H1 (cell line): ENCODE results near the gene NCR2. TPM values are rescaled to one million over a fixed set of nuclear protein-coding genes. Genes with fewer than 3 reads are reported as not detected.

ENCODE experiments used
- CTCF ChIA-PET: fragments of 300-600 bp; sonication (Branson Sonifier 250); formaldehyde crosslinking; loops from one replicate; lab custom pipeline; 2021; ENCODE audit not compliant: partially characterized antibody; lab: Charles Lee
- POLR2A ChIA-PET: fragments of 300-600 bp; sonication (Branson Sonifier 250); formaldehyde crosslinking; loops from one replicate; lab custom pipeline; 2021; ENCODE audit warnings: inconsistent platforms; ENCODE audit not compliant: partially characterized antibody; lab: Charles Lee
- DNase-seq, 2 experiments: peaks; one replicate each; pipeline versions ENCODE4 v3.0.0 to v3.0.0-alpha.2; 2010 to 2022; ENCODE audit warnings: low spot score in 2 of 2, low read depth in 1 of 2, mixed read lengths in 1 of 2
- FAIRE-seq: peaks from 2 replicates; lab custom pipeline; 2011; peaks lifted over from hg19 to GRCh38; lab: Jason Lieb, UNC
- H2AFZ ChIP-seq: 2 replicates; pipeline ENCODE4 v1.8.1; 2012; ENCODE audit warnings: low read length, inconsistent platforms
- H2AK5ac ChIP-seq: 2 replicates; pipeline ENCODE4 v1.6.1; 2013; ENCODE audit warnings: low read depth, low read length
- H2BK120ac ChIP-seq: replicated peaks from 2 replicates; pipeline ENCODE3; 2013; ENCODE audit warnings: low read depth, low read length, inconsistent platforms
- H2BK12ac ChIP-seq: 2 replicates; pipeline ENCODE4 v1.6.1; 2013; ENCODE audit warnings: low read depth, low read length
- H2BK15ac ChIP-seq: 2 replicates; pipeline ENCODE4 v1.6.1; 2013; ENCODE audit warnings: low read length
- H2BK20ac ChIP-seq: 2 replicates; pipeline ENCODE4 v1.6.1; 2013; ENCODE audit warnings: low read length
- H2BK5ac ChIP-seq: 2 replicates; pipeline ENCODE4 v1.6.1; 2013; ENCODE audit warnings: low read depth, low read length
- H3K14ac ChIP-seq: 2 replicates; pipeline ENCODE4 v1.6.1; 2013; ENCODE audit warnings: inconsistent platforms; ENCODE audit not compliant: insufficient read length
- H3K18ac ChIP-seq: 2 replicates; pipeline ENCODE4 v1.6.1; 2013; ENCODE audit warnings: low read length; ENCODE audit errors: extremely low read depth
- H3K23ac ChIP-seq: 2 replicates; pipeline ENCODE4 v1.6.1; 2013; ENCODE audit warnings: inconsistent platforms; ENCODE audit not compliant: insufficient read length
- H3K23me2 ChIP-seq: 2 replicates; pipeline ENCODE4 v1.6.1; 2013; ENCODE audit warnings: low read depth, low read length
- H3K27ac ChIP-seq: 2 replicates; pipeline ENCODE4 v1.6.1; 2011; ENCODE audit warnings: low read depth, low read length, inconsistent platforms
- H3K27me3 ChIP-seq, 4 experiments: replicated peaks in 1 of 4; 1 replicate in 1 of 4; 2 replicates in 3 of 4; pipeline versions ENCODE4 v1.6.1 to v1.8.1; 2011 to 2013; ENCODE audit warnings: low read length in 3 of 4, mild to moderate bottlenecking in 3 of 4, inconsistent platforms in 2 of 4, mixed read lengths in 2 of 4, moderate library complexity in 1 of 4; ENCODE audit not compliant: control insufficient read depth in 3 of 4, insufficient read depth in 3 of 4; ENCODE audit errors: extremely low read depth in 1 of 4
- H3K36me3 ChIP-seq, 4 experiments: 2 replicates each; pipeline versions ENCODE4 v1.6.1 to v1.8.1; 2011 to 2013; ENCODE audit warnings: mild to moderate bottlenecking in 4 of 4, low read length in 3 of 4, moderate library complexity in 2 of 4, control low read depth in 1 of 4, inconsistent platforms in 1 of 4; ENCODE audit not compliant: insufficient read depth in 4 of 4, control insufficient read depth in 2 of 4
- H3K4ac ChIP-seq: replicated peaks from 2 replicates; pipeline ENCODE3; 2013; ENCODE audit warnings: low read length, low read depth, mixed read lengths, inconsistent platforms; ENCODE audit not compliant: insufficient read length
- H3K4me1 ChIP-seq, 4 experiments: replicated peaks in 1 of 4; 1 replicate in 1 of 4; 2 replicates in 3 of 4; pipeline versions ENCODE4 v1.6.1 to v1.8.1; 2011 to 2013; ENCODE audit warnings: low read length in 3 of 4, inconsistent platforms in 2 of 4, mixed read lengths in 1 of 4; ENCODE audit not compliant: insufficient read depth in 4 of 4, control insufficient read depth in 3 of 4
- H3K4me2 ChIP-seq, 2 experiments: 2 replicates each; pipeline versions ENCODE4 v1.6.1 to v1.8.1; 2011 to 2013; ENCODE audit warnings: low read depth in 2 of 2, low read length in 2 of 2, control low read depth in 1 of 2, inconsistent platforms in 1 of 2, mild to moderate bottlenecking in 1 of 2; ENCODE audit not compliant: insufficient read depth in 1 of 2
- H3K4me3 ChIP-seq, 4 experiments: fragments of 200-600, 300-600 bp in 1 of 4; sonication (generic), shearing (Covaris generic), sonication (Bioruptor Twin) in 1 of 4; 2 replicates each; pipeline versions ENCODE4 v1.5.1 to v1.8.1; 2011 to 2016; ENCODE audit warnings: low read length in 4 of 4, low read depth in 3 of 4, control low read depth in 2 of 4, inconsistent platforms in 2 of 4, mild to moderate bottlenecking in 2 of 4, mixed read lengths in 1 of 4, moderate library complexity in 1 of 4; ENCODE audit not compliant: insufficient read depth in 2 of 4; ENCODE audit errors: extremely low read depth in 1 of 4
- H3K56ac ChIP-seq: replicated peaks from 2 replicates; pipeline ENCODE3; 2013; ENCODE audit warnings: low read depth, mild to moderate bottlenecking, mixed read lengths, low read length, inconsistent platforms; ENCODE audit not compliant: insufficient read length
- H3K79me1 ChIP-seq: 2 replicates; pipeline ENCODE4 v1.6.1; 2013; ENCODE audit warnings: low read depth, low read length, control low read depth
- H3K79me2 ChIP-seq, 2 experiments: 2 replicates each; pipeline versions ENCODE4 v1.6.1 to v1.8.1; 2012 to 2013; ENCODE audit warnings: low read length in 2 of 2, mild to moderate bottlenecking in 2 of 2, inconsistent platforms in 1 of 2; ENCODE audit not compliant: insufficient read depth in 2 of 2, control insufficient read depth in 1 of 2
- H3K9ac ChIP-seq, 4 experiments: replicated peaks in 1 of 4; 1 replicate in 1 of 4; 2 replicates in 3 of 4; pipeline versions ENCODE4 v1.6.1 to v1.8.1; 2011 to 2013; ENCODE audit warnings: low read depth in 3 of 4, low read length in 3 of 4, control low read depth in 2 of 4, mild to moderate bottlenecking in 2 of 4, moderate library complexity in 2 of 4, inconsistent platforms in 1 of 4; ENCODE audit errors: extremely low read depth in 1 of 4
- H3K9me3 ChIP-seq, 2 experiments: 2 replicates each; pipeline versions ENCODE4 v1.6.1 to v1.8.1; 2012 to 2013; ENCODE audit warnings: mild to moderate bottlenecking in 2 of 2, moderate library complexity in 2 of 2, control low read depth in 1 of 2, inconsistent platforms in 1 of 2, low read depth in 1 of 2, low read length in 1 of 2, mixed read lengths in 1 of 2; ENCODE audit not compliant: insufficient read depth in 2 of 2
- H4K20me1 ChIP-seq, 2 experiments: replicated peaks in 1 of 2; 2 replicates each; pipeline versions ENCODE3 to v1.8.1; 2011 to 2013; ENCODE audit warnings: inconsistent platforms in 2 of 2, low read length in 2 of 2, mild to moderate bottlenecking in 1 of 2; ENCODE audit not compliant: insufficient read depth in 2 of 2, control insufficient read depth in 1 of 2
- H4K5ac ChIP-seq: 2 replicates; pipeline ENCODE4 v1.6.1; 2013; ENCODE audit warnings: low read length, low read depth, mixed read lengths, inconsistent platforms; ENCODE audit not compliant: insufficient read length
- H4K8ac ChIP-seq: 2 replicates; pipeline ENCODE4 v1.8.0; 2013; ENCODE audit warnings: mild to moderate bottlenecking, moderate library complexity, low read length, inconsistent platforms; ENCODE audit not compliant: insufficient read depth; ENCODE audit errors: extremely low read depth
- H4K91ac ChIP-seq: replicated peaks from 2 replicates; pipeline ENCODE3; 2013; ENCODE audit warnings: low read length, mixed read lengths, inconsistent platforms; ENCODE audit not compliant: insufficient read length
- ASH2L ChIP-seq: fragments of 200-600, 300-600 bp; sonication (generic); IDR thresholded peaks from one replicate; pipeline ENCODE4 v1.7.1; 2017; ENCODE audit warnings: low read length
- CBX5 ChIP-seq: fragments of 300-800, 300-1000 bp; sonication (generic); IDR thresholded peaks from 2 replicates; pipeline ENCODE4 v1.7.1; 2016; ENCODE audit warnings: antibody characterized with exemption, low read length, low read depth
- CEBPB ChIP-seq: IDR thresholded peaks from 2 replicates; pipeline ENCODE4 v1.6.1; 2012; ENCODE audit warnings: low read depth, low read length
- CHD1 ChIP-seq: IDR thresholded peaks from 2 replicates; pipeline ENCODE4 v1.6.1; 2012; ENCODE audit warnings: low read depth, low read length, improper control_type of control experiment
- EP300 ChIP-seq, 2 experiments: IDR thresholded peaks; 1 replicate in 1 of 2; 2 replicates in 1 of 2; pipeline ENCODE4 v1.6.1; 2011 to 2012; ENCODE audit warnings: low read depth in 2 of 2, low read length in 2 of 2, mild to moderate bottlenecking in 2 of 2, borderline replicate concordance in 1 of 2, inconsistent platforms in 1 of 2, moderate library complexity in 1 of 2
- FOSL1 ChIP-seq: IDR thresholded peaks from 2 replicates; pipeline ENCODE4 v1.6.1; 2011; ENCODE audit warnings: mild to moderate bottlenecking, low read depth, low read length, moderate library complexity; ENCODE audit not compliant: insufficient read depth
- HDAC2 ChIP-seq, 2 experiments: fragments of 300-600 bp in 1 of 2; sonication (generic) in 1 of 2; IDR thresholded peaks; 2 replicates each; pipeline ENCODE4 v1.6.1; 2011 to 2012; ENCODE audit warnings: low read depth in 2 of 2, low read length in 2 of 2, mild to moderate bottlenecking in 2 of 2, moderate library complexity in 2 of 2, borderline replicate concordance in 1 of 2, inconsistent platforms in 1 of 2
- MAX ChIP-seq: IDR thresholded peaks from 2 replicates; pipeline ENCODE4 v1.6.1; 2012; ENCODE audit warnings: inconsistent platforms
- PHF8 ChIP-seq: fragments of 200-600 bp; sonication (generic); conservative IDR thresholded peaks from 2 replicates; pipeline ENCODE4 v1.7.1; 2012; ENCODE audit warnings: low read depth, mild to moderate bottlenecking, inconsistent platforms, low read length, moderate library complexity
- POLR2A ChIP-seq, 2 experiments: IDR thresholded peaks; 1 replicate in 1 of 2; 2 replicates in 1 of 2; pipeline ENCODE4 v1.6.1; 2011; ENCODE audit warnings: low read depth in 2 of 2, low read length in 2 of 2, mild to moderate bottlenecking in 2 of 2; ENCODE audit errors: control extremely low read depth in 1 of 2
- RBBP5 ChIP-seq: IDR thresholded peaks from 2 replicates; pipeline ENCODE4 v1.7.1; 2012; ENCODE audit warnings: low read depth, mild to moderate bottlenecking, inconsistent platforms, low read length, moderate library complexity, borderline replicate concordance
- SAP30 ChIP-seq: fragments of 300-600 bp; sonication (generic); IDR thresholded peaks from 2 replicates; pipeline ENCODE4 v1.7.1; 2012; ENCODE audit warnings: low read length, moderate library complexity, mild to moderate bottlenecking, inconsistent platforms; ENCODE audit not compliant: insufficient read depth, insufficient replicate concordance
- SIN3A ChIP-seq, 2 experiments: IDR thresholded peaks in 1 of 2; conservative IDR thresholded peaks in 1 of 2; 2 replicates each; pipeline ENCODE4 v1.6.1; 2011 to 2012; ENCODE audit warnings: low read length in 2 of 2, improper control_type of control experiment in 1 of 2, low read depth in 1 of 2, mild to moderate bottlenecking in 1 of 2
- WGBS, 2 experiments: shearing (Covaris generic) in 1 of 2; methylation state at CpG; one replicate each; pipeline versions ENCODE4 v1.1.6 to v1.1.7; 2013 to 2015; ENCODE audit warnings: low lambda C conversion rate in 2 of 2, mixed read lengths in 2 of 2, inconsistent platforms in 1 of 2, low coverage in 1 of 2, missing lambda C conversion rate in 1 of 2; ENCODE audit not compliant: insufficient replicate concordance in 2 of 2, insufficient coverage in 1 of 2, insufficient read length in 1 of 2; ENCODE audit errors: extremely low coverage in 1 of 2, missing lambda C conversion rate in 1 of 2; 5-methylcytosine and 5-hydroxymethylcytosine counted together
- polyA plus RNA-seq, 7 experiments: library from polyadenylated mRNA; depleted of rRNA in 3 of 7; stranded (reverse) in 5 of 7; unstranded in 2 of 7; fragments of >200 nt in 5 of 7; fragments of 200-250 nt in 2 of 7; gene quantifications; 1 replicate in 5 of 7; 2 replicates in 1 of 7; 4 replicates in 1 of 7; pipeline versions ENCODE4 v1.2.1 to v1.2.3, GENCODE V29; 2011 to 2013; ENCODE audit warnings: missing spikeins in 2 of 7, mixed read lengths in 2 of 7
- total RNA-seq: library from RNA; stranded (reverse); fragmentation: NEBNext Ultra II Directional; extraction: Animal tissue kit (Norgen Biotek cat#: 25700); gene quantifications from 2 replicates; pipeline ENCODE4 v1.2.1, GENCODE V29; 2021

NCR2 gene
- total and polyA plus RNA-seq, 2 of the 8 experiments (the other 6 are each of a cell fraction or from before 2014, with no cell fraction given), result not detected

GRCh38 chr6:41342241-41342640, 6.8 kb downstream of the NCR2 start:
- Histone ChIP-seq H2BK15ac (no peak overlapping the region), H2AK5ac (no peak overlapping the region), H2AFZ (no peak overlapping the region), H4K5ac (no peak overlapping the region), H4K20me1 (no peaks in the 10 kb centered on the region), H3K36me3 (no peaks in the 10 kb centered on the region), H2BK120ac (no peak overlapping the region), H3K14ac (no peak overlapping the region), H3K9me3 (no peaks in the 10 kb centered on the region), H3K9ac (no peak overlapping the region), H2BK20ac (no peak overlapping the region), H3K56ac (no peak overlapping the region), H3K4me2 (no peak overlapping the region), H3K27me3 (no peaks in the 10 kb centered on the region; a peak in 2 of 7 replicates), H3K79me1 (no peaks in the 10 kb centered on the region), H3K79me2 (no peaks in the 10 kb centered on the region), H3K27ac (no peak overlapping the region), H4K8ac (no peak overlapping the region), H3K4ac (no peak overlapping the region), H4K91ac (no peak overlapping the region), H3K23ac (no peak overlapping the region), H3K4me1 (0 out of 7 replicates have a peak, but pooled peaks cover 0 to 2% (median 0%) of the 10 kb centered on the region in 4 experiments), H3K4me3 (no peak overlapping the region), H3K23me2 (no peaks in the 10 kb centered on the region), H3K18ac (no peak overlapping the region), H2BK5ac (no peak overlapping the region), H2BK12ac (peak overlapping the region; percentile 39; the same call in 1 of the 2 replicates)
- CTCF ChIA-PET, result interaction anchor here (1.1 to 1.9 kb wide), 3 partner anchors 9 to 341 kb away, joined by 3 to 4 read pairs (median 4); no protein-coding TSS in a partner anchor
- FAIRE-seq, result no peak
- POLR2A ChIA-PET, result no interaction called here
- no peak for DNase-seq
- 92% methylated on average over 1 of the region's 1 CpG; no CpG with 5 or more reads in 1 of the 2 experiments for WGBS, 2 experiments
- TF ChIP-seq CBX5 (no peak), EP300 (IDR thresholded peaks at IDR 0.05; ENCODE audit: borderline replicate concordance in 1 of 2, low read depth in 2 of 2, low read length in 2 of 2) (no peak), ASH2L (no peak), POLR2A (IDR thresholded peaks at IDR 0.05; ENCODE audit: control extremely low read depth in 1 of 2, low read depth in 2 of 2, low read length in 2 of 2) (no peak), SAP30 (no peak), SIN3A (conservative IDR thresholded peaks at IDR 0.05 in 1 of 2, IDR thresholded peaks at IDR 0.05 in 1 of 2; ENCODE audit: low read depth in 1 of 2, low read length in 2 of 2) (no peak), CEBPB (no peak), HDAC2 (IDR thresholded peaks at IDR 0.05; ENCODE audit: borderline replicate concordance in 1 of 2, low read depth in 2 of 2, low read length in 2 of 2) (no peak), RBBP5 (no peak), MAX (no peak), CHD1 (no peak), FOSL1 (no peak), PHF8 (no peak)
